ENCODE measurements around the gene KLF8.
A peak's percentile ranks its signal among the peaks of the same experiment; 100 is the strongest.

The KLF8 gene

GRCh38 chrX:56268888-56269287, 36.7 kb downstream of the KLF8 start:
- TF ChIP-seq CTCF (IDR thresholded peaks at IDR 0.05; ENCODE audit: low read depth, low read length): no peak
- DNase-seq (ENCODE audit: extremely low read depth, low read depth): no peak

GRCh38 chrX:56278692-56279091, 46.5 kb downstream of the KLF8 start:
- no peak for DNase-seq (ENCODE audit: extremely low read depth, low read depth)
- TF ChIP-seq CTCF (IDR thresholded peaks at IDR 0.05; ENCODE audit: low read depth, low read length): no peak

GRCh38 chrX:56279863-56280262, 47.7 kb downstream of the KLF8 start:
- DNase-seq (ENCODE audit: extremely low read depth, low read depth): no peak
- TF ChIP-seq CTCF (IDR thresholded peaks at IDR 0.05; ENCODE audit: low read depth, low read length): no peak

GRCh38 chrX:56281789-56282188, 49.6 kb downstream of the KLF8 start:
- TF ChIP-seq CTCF (IDR thresholded peaks at IDR 0.05; ENCODE audit: low read depth, low read length): peak; percentile 13
- DNase-seq (ENCODE audit: extremely low read depth, low read depth): no peak

GRCh38 chrX:56284269-56284668, 52.1 kb downstream of the KLF8 start:
- no peak for TF ChIP-seq CTCF (IDR thresholded peaks at IDR 0.05; ENCODE audit: low read depth, low read length)
- no peak for DNase-seq (ENCODE audit: extremely low read depth, low read depth)

- no peak for DNase-seq (ENCODE audit: extremely low read depth, low read depth)
- TF ChIP-seq CTCF (IDR thresholded peaks at IDR 0.05; ENCODE audit: low read depth, low read length): no peak
These were observed 56.5 kb downstream of the KLF8 start for GRCh38 chrX:56288608-56289007.

- no peak for DNase-seq (ENCODE audit: extremely low read depth, low read depth)
- TF ChIP-seq CTCF (IDR thresholded peaks at IDR 0.05; ENCODE audit: low read depth, low read length): no peak
These were observed 57.3 kb downstream of the KLF8 start for GRCh38 chrX:56289449-56289848.
